HG03064 (cell line): Measurements from ENCODE around the gene BTC.
"Not testable (repeated sequence)": the region's sequence is repeated elsewhere in the genome, so short reads cannot be mapped to it uniquely, and the experiment has no call there.

ENCODE experiments used
- ATAC-seq: cut with Tn5 transposase; IDR thresholded peaks from one replicate; pipeline ENCODE4 v1.9.1; 2021; ENCODE audit warnings: low read depth; ENCODE audit not compliant: unreplicated experiment

The BTC gene, protein sequence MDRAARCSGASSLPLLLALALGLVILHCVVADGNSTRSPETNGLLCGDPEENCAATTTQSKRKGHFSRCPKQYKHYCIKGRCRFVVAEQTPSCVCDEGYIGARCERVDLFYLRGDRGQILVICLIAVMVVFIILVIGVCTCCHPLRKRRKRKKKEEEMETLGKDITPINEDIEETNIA

GRCh38 chr4:74794382-74795010, at the start of gene BTC:
Gene BTC, minus strand, starts transcription at chr4:74794523. Its CDS starts 198 bp downstream, at chr4:74794325.
- no peak for ATAC-seq

GRCh38 chr4:74840936-74841509, 46.7 kb upstream of the BTC start:
- no peak for ATAC-seq

DNA sequence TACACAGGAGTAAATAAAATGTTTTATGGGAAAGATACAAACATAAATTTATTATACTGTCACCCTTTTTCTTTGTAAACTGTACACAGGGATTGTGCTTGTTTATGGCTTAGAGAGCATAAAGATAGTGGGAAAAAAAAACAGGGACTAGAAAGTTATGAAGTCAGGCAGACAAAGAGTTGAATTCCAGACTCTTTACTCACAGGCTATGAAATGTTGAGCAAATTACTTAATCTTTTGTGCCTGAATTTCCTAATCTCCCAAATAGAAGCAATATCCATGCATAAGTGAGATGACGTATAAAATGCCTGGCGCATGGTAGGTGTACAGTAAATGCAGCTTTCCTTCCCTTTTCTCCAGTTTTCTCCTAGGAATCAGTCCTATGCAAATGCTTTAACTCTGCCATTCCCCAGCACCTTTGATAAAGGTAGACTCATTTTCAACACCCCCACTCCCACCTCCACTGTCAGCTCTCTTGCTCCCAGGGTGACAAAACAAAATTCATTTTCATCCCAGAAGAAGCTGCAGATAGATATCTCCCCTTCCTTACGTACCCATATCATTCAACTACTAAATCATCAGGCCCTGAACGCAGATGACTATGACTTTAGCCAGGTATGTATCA, 44.5 kb upstream of the BTC start:
- no peak for ATAC-seq

- no peak for ATAC-seq
These were observed 36.6 kb upstream of the BTC start for GRCh38 chr4:74830928-74831327.

GRCh38 chr4:74823194-74823593, 28.9 kb upstream of the BTC start:
- no peak for ATAC-seq

DNA sequence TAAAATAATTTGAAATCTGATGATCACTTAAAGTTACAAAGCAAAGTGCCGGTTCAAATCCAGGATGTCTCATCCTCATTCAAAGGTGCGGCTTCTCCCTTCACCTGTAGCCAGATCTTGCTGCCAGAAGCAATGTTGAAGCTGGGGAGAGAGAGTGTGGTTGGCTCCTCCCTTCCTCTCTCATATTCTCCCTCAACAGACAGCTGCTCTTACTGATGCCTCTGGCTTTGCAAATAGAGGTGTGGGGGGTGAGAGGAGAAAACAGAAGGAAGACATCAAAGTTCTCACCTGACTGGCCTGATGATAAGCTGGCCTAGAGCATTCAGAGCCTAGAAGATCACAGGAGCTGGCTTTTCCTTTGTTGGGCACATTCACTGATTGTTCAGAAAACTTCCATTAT, 28.3 kb upstream of the BTC start:
- ATAC-seq, result no peak

GRCh38 chr4:74821541-74821940, 27.2 kb upstream of the BTC start:
- no peak for ATAC-seq

- no peak for ATAC-seq
These were observed 19.7 kb upstream of the BTC start for GRCh38 chr4:74814052-74814451.

- ATAC-seq, result not testable (repeated sequence)
These were observed 17.7 kb upstream of the BTC start for GRCh38 chr4:74812056-74812455.

GRCh38 chr4:74805601-74806000, 11.3 kb upstream of the BTC start:
- ATAC-seq, result no peak

GRCh38 chr4:74800310-74800709, 6.0 kb upstream of the BTC start:
- ATAC-seq, result no peak

DNA sequence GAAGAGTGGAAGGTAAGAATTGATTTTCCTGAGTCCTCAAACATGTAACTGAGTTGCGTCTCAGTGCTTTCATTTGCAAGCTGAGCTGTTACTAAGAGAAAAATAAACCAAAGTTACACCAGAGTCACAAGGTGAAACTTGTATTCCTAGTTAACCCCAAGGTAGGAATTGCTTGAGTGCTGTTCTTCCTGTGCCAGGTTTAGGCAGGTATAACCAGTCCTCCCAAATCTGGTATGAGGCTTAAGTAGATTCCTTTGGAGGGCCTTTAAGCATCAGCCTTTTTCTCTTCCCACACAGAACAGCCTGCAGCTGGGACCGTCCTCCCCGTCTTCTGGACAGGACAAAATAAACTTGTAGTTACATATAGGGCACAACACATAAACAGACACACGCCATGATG, 2.3 kb upstream of the BTC start:
- ATAC-seq, result no peak

GRCh38 chr4:74793757-74794381, 454 bp downstream of the BTC start:
- no peak for ATAC-seq

GRCh38 chr4:74790652-74791051, 3.7 kb downstream of the BTC start:
- no peak for ATAC-seq

- no peak for ATAC-seq
These were observed 4.8 kb downstream of the BTC start for GRCh38 chr4:74789518-74789917.

- no peak for ATAC-seq
These were observed 16.8 kb downstream of the BTC start for GRCh38 chr4:74777531-74777930.

GRCh38 chr4:74772783-74773182, 21.5 kb downstream of the BTC start:
- ATAC-seq, result no peak

GRCh38 chr4:74772106-74772505, 22.2 kb downstream of the BTC start:
- no peak for ATAC-seq

GRCh38 chr4:74770226-74770910, 24.0 kb downstream of the BTC start:
- no peak for ATAC-seq

GRCh38 chr4:74768857-74769525, 25.3 kb downstream of the BTC start:
- no peak for ATAC-seq
